ENCODE measurements around the gene ZNF750. TPM values are rescaled to one million over a fixed set of nuclear protein-coding genes. Genes with fewer than 3 reads are reported as not detected.

The ZNF750 gene
- total and polyA plus RNA-seq, 10 of the 15 experiments (the other 5 are each of a cell fraction or from before 2014, with no cell fraction given) = 0.06 TPM; not detected in 9

GRCh38 chr17:82781894-82782274, 57.9 kb downstream of the ZNF750 start (continued):
- TF ChIP-seq CUX1 (IDR thresholded peaks at IDR 0.05; ENCODE audit: insufficient replicate concordance, low read depth, low read length) (no peak), YBX1 (IDR thresholded peaks at IDR 0.05) (no peak), LARP7 (IDR thresholded peaks at IDR 0.05) (0 out of 2 replicates have a peak, but pooled peaks have one; percentile 10), TCF3 (IDR thresholded peaks at IDR 0.05; ENCODE audit: borderline replicate concordance, insufficient read depth, low read depth, low read length) (0 out of 2 replicates have a peak, but pooled peaks have one; percentile 33), NBN (IDR thresholded peaks at IDR 0.05) (no peak), ZBTB11 (CRISPR knock-in tag; IDR thresholded peaks at IDR 0.05) (no peak), CTCF (IDR thresholded peaks at IDR 0.05 in 2 of 3, conservative IDR thresholded peaks at IDR 0.05 in 1 of 3; ENCODE audit: control insufficient read depth in 2 of 3, extremely low read depth in 1 of 3, insufficient read depth in 1 of 3, low read depth in 3 of 3, low read length in 3 of 3) (peak; percentile 94 to 99 (median 99)), STAT1 (conservative IDR thresholded peaks at IDR 0.05) (0 out of 2 replicates have a peak, but pooled peaks have one; percentile 54), PRDM15 (CRISPR knock-in tag; IDR thresholded peaks at IDR 0.05) (no peak), MEF2B (IDR thresholded peaks at IDR 0.05; ENCODE audit: partially characterized antibody, poor library complexity, severe bottlenecking) (no peak), YY1 (IDR thresholded peaks at IDR 0.05; ENCODE audit: low read depth, low read length) (peak; percentile 82), HDAC2 (IDR thresholded peaks at IDR 0.05) (no peak), ZNF207 (IDR thresholded peaks at IDR 0.05; ENCODE audit: borderline replicate concordance) (peak; percentile 78; the same call in 1 of the 2 replicates), KLF5 (IDR thresholded peaks at IDR 0.05; ENCODE audit: partially characterized antibody) (no peak), NR2F1 (conservative IDR thresholded peaks at IDR 0.05) (no peak), PAX8 (IDR thresholded peaks at IDR 0.05) (no peak), KDM1A (IDR thresholded peaks at IDR 0.05; ENCODE audit: borderline replicate concordance) (no peak)
